Fibroblast of lung (primary cell): ENCODE measurements around the gene SOCS2. TPM values are rescaled to one million over a fixed set of nuclear protein-coding genes. Genes with fewer than 3 reads are reported as not detected.
"Not testable (repeated sequence)": the region's sequence is repeated elsewhere in the genome, so short reads cannot be mapped to it uniquely, and the experiment has no call there.

ENCODE experiments used
- DNase-seq, 2 donors: peaks; one replicate each; pipeline versions ENCODE4 v3.0.0 to v3.0.0-alpha.2; 2010; ENCODE audit warnings: low read depth in 2 of 2
- H2AFZ ChIP-seq: 2 replicates; pipeline ENCODE4 v1.5.1; 2012; ENCODE audit warnings: low read length, control low read depth, inconsistent platforms
- H3K27ac ChIP-seq: 2 replicates; pipeline ENCODE4 v1.5.1; 2011; ENCODE audit warnings: low read length, control low read depth; ENCODE audit not compliant: insufficient read depth
- H3K27me3 ChIP-seq: 2 replicates; pipeline ENCODE4 v1.5.1; 2011; ENCODE audit warnings: mild to moderate bottlenecking, low read length; ENCODE audit not compliant: control insufficient read depth, insufficient read depth
- H3K36me3 ChIP-seq: 2 replicates; pipeline ENCODE4 v1.5.1; 2011; ENCODE audit warnings: low read length; ENCODE audit not compliant: control insufficient read depth, insufficient read depth
- H3K4me1 ChIP-seq: 2 replicates; pipeline ENCODE4 v1.5.1; 2011; ENCODE audit warnings: low read length; ENCODE audit not compliant: control insufficient read depth, insufficient read depth; ENCODE audit errors: extremely low read depth
- H3K4me2 ChIP-seq: 2 replicates; pipeline ENCODE4 v1.5.1; 2011; ENCODE audit warnings: low read length, control low read depth; ENCODE audit not compliant: insufficient read depth; ENCODE audit errors: extremely low read depth
- H3K4me3 ChIP-seq, 4 experiments: fragments of 200-600 bp in 1 of 4; sonication (generic) in 1 of 4; replicated peaks in 1 of 4; 2 replicates each; pipeline ENCODE4 v1.5.1; 2011 to 2016; ENCODE audit warnings: low read length in 4 of 4, low read depth in 3 of 4, mild to moderate bottlenecking in 3 of 4, control low read depth in 2 of 4, inconsistent platforms in 1 of 4, mixed read lengths in 1 of 4; ENCODE audit not compliant: insufficient read depth in 1 of 4; ENCODE audit errors: control extremely low read depth in 1 of 4
- H3K79me2 ChIP-seq: 2 replicates; pipeline ENCODE4 v1.5.1; 2012; ENCODE audit warnings: mild to moderate bottlenecking, low read length, inconsistent platforms; ENCODE audit not compliant: control insufficient read depth, insufficient read depth
- H3K9ac ChIP-seq: 2 replicates; pipeline ENCODE4 v1.5.1; 2011; ENCODE audit warnings: mild to moderate bottlenecking, low read length, control low read depth; ENCODE audit not compliant: insufficient read depth
- H3K9me3 ChIP-seq: 2 replicates; pipeline ENCODE4 v1.5.1; 2012; ENCODE audit warnings: low read depth, low read length; ENCODE audit not compliant: control insufficient read depth, insufficient read depth
- H4K20me1 ChIP-seq: 2 replicates; pipeline ENCODE4 v1.5.1; 2011; ENCODE audit warnings: low read length; ENCODE audit not compliant: control insufficient read depth, insufficient read depth; ENCODE audit errors: extremely low read depth
- CTCF ChIP-seq, 2 donors: IDR thresholded peaks in 1 of 2; conservative IDR thresholded peaks in 1 of 2; 1 replicate in 1 of 2; 2 replicates in 1 of 2; pipeline ENCODE4 v1.5.1; 2011 to 2012; ENCODE audit warnings: low read length in 2 of 2, control low read depth in 1 of 2, inconsistent platforms in 1 of 2, low read depth in 1 of 2, mild to moderate bottlenecking in 1 of 2
- EZH2 ChIP-seq: IDR thresholded peaks from 2 replicates; pipeline ENCODE4 v1.5.1; 2012; ENCODE audit warnings: low read length, control low read depth, mild to moderate bottlenecking; ENCODE audit errors: missing control alignments
- polyA plus RNA-seq, 2 donors: library from polyadenylated mRNA; depleted of rRNA in 1 of 2; stranded (reverse) in 1 of 2; unstranded in 1 of 2; fragments of >200 nt; gene quantifications; 2 replicates each; pipeline ENCODE4 v1.2.1, GENCODE V29; 2011 to 2012; ENCODE audit warnings: missing spikeins in 1 of 2
- total RNA-seq: library from RNA; depleted of rRNA; stranded (reverse); fragments of >200 nt; gene quantifications from 2 replicates; pipeline ENCODE4 v1.2.1, GENCODE V29; 2014

The SOCS2 gene
- total and polyA plus RNA-seq, 2 donors (not counting 1 experiment from before 2014, with no cell fraction given), result 105 to 113 TPM

- Histone ChIP-seq H3K79me2 (no peaks in the 10 kb centered on the region), H3K4me2 (peak overlapping the region; percentile 11), H3K9me3 (no peaks in the 10 kb centered on the region), H3K9ac (peak overlapping the region; percentile 27), H2AFZ (no peak overlapping the region), H3K4me3 (peak overlapping the region in 1 of 4 experiments; percentile 6), H4K20me1 (no peaks in the 10 kb centered on the region), H3K27ac (peak overlapping the region; percentile 90), H3K27me3 (no peaks in the 10 kb centered on the region), H3K4me1 (peaks cover 13% of the 10 kb centered on the region), H3K36me3 (no peaks in the 10 kb centered on the region)
- TF ChIP-seq EZH2 (no peak), CTCF (conservative IDR thresholded peaks at IDR 0.05 in 1 of 2, IDR thresholded peaks at IDR 0.05 in 1 of 2; ENCODE audit: low read depth in 1 of 2, low read length in 2 of 2) (no peak)
- DNase-seq, result peak; percentile 96
Observed at GRCh38 chr12:93624595-93625294, 52.3 kb downstream of the SOCS2 start.

DNA sequence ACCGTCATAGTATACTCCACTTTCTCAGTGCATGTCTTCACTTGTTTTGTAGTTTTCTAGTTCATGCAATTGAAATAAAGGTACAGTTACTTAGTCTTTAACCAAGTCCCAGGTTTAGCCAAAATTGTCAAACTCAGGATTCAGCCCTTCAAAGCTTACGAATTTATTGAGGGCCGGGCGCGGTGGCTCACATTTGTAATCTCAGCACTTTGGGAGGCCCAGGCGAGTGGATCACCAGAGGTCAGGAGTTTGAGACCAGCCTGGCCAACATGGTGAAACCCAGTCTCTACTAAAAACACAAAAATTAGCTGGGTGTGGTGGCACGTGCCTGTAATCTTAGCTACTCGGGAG lies 52.8 kb downstream of the SOCS2 start:
- H3K4me3 ChIP-seq, H3K27me3 ChIP-seq, H3K36me3 ChIP-seq, H3K9me3 ChIP-seq, H2AFZ ChIP-seq, H4K20me1 ChIP-seq, DNase-seq, H3K79me2 ChIP-seq, H3K9ac ChIP-seq: not testable (repeated sequence)
- peak overlapping the region; percentile 90 for H3K27ac ChIP-seq
- H3K4me2 ChIP-seq, result peak overlapping the region; percentile 38
- peaks cover 13% of the 10 kb centered on the region for H3K4me1 ChIP-seq

- no peak for TF ChIP-seq EZH2
- TF ChIP-seq CTCF (conservative IDR thresholded peaks at IDR 0.05 in 1 of 2, IDR thresholded peaks at IDR 0.05 in 1 of 2; ENCODE audit: low read depth in 1 of 2, low read length in 2 of 2), result no peak
- Histone ChIP-seq H3K27ac (peak overlapping the region; percentile 90), H3K9me3 (no peaks in the 10 kb centered on the region), H3K27me3 (no peaks in the 10 kb centered on the region), H4K20me1 (no peaks in the 10 kb centered on the region), H3K4me3 (no peak overlapping the region), H2AFZ (no peak overlapping the region), H3K4me2 (no peak overlapping the region), H3K4me1 (peaks cover 13% of the 10 kb centered on the region), H3K9ac (no peak overlapping the region), H3K36me3 (no peaks in the 10 kb centered on the region), H3K79me2 (no peaks in the 10 kb centered on the region)
- DNase-seq, result peak in 1 of 2 donors; percentile 74
Observed at GRCh38 chr12:93626160-93626559, 53.7 kb downstream of the SOCS2 start.

Other genes starting within 250 kb of the SOCS2 start
- 73.5 and 80.9 TPM in 2 replicates for gene NUDT4, start 194.8 kb upstream of the SOCS2 start, total RNA-seq
- gene NUDT4, start 194.8 kb upstream of the SOCS2 start, polyA plus RNA-seq, result 56.6 and 60.3 TPM in 2 replicates
- 82.2 and 115 TPM in 2 replicates for gene UBE2N, start 130.7 kb upstream of the SOCS2 start, total RNA-seq
- gene UBE2N, start 130.7 kb upstream of the SOCS2 start, polyA plus RNA-seq, result 149 and 169 TPM in 2 replicates
- 68.0 and 70.1 TPM in 2 replicates for gene MRPL42, start 105.2 kb upstream of the SOCS2 start, total RNA-seq
- 87.3 and 95.7 TPM in 2 replicates for gene MRPL42, start 105.2 kb upstream of the SOCS2 start, polyA plus RNA-seq
- gene CRADD, start 104.7 kb downstream of the SOCS2 start, total RNA-seq, result 11.8 and 21.1 TPM in 2 replicates
- gene CRADD, start 104.7 kb downstream of the SOCS2 start, polyA plus RNA-seq, result 13.5 and 19.7 TPM in 2 replicates